GM18867 (cell line): ENCODE measurements around the gene NBPF9.
"Not testable (repeated sequence)": the region's sequence is repeated elsewhere in the genome, so short reads cannot be mapped to it uniquely, and the experiment has no call there.

ENCODE experiments used
- ATAC-seq: cut with Tn5 transposase; IDR thresholded peaks from one replicate; pipeline ENCODE4 v1.9.1; 2021; ENCODE audit warnings: mild to moderate bottlenecking, moderate library complexity; ENCODE audit not compliant: unreplicated experiment

The NBPF9 gene, protein sequence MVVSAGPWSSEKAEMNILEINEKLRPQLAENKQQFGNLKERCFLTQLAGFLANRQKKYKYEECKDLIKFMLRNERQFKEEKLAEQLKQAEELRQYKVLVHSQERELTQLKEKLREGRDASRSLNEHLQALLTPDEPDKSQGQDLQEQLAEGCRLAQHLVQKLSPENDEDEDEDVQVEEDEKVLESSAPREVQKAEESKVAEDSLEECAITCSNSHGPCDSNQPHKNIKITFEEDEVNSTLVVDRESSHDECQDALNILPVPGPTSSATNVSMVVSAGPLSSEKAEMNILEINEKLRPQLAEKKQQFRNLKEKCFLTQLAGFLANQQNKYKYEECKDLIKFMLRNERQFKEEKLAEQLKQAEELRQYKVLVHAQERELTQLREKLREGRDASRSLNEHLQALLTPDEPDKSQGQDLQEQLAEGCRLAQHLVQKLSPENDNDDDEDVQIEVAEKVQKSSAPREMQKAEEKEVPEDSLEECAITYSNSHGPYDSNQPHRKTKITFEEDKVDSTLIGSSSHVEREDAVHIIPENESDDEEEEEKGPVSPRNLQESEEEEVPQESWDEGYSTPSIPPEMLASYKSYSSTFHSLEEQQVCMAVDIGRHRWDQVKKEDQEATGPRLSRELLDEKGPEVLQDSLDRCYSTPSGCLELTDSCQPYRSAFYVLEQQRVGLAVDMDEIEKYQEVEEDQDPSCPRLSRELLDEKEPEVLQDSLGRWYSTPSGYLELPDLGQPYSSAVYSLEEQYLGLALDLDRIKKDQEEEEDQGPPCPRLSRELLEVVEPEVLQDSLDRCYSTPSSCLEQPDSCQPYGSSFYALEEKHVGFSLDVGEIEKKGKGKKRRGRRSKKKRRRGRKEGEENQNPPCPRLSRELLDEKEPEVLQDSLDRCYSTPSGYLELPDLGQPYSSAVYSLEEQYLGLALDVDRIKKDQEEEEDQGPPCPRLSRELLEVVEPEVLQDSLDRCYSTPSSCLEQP (N-terminal part only)

DNA sequence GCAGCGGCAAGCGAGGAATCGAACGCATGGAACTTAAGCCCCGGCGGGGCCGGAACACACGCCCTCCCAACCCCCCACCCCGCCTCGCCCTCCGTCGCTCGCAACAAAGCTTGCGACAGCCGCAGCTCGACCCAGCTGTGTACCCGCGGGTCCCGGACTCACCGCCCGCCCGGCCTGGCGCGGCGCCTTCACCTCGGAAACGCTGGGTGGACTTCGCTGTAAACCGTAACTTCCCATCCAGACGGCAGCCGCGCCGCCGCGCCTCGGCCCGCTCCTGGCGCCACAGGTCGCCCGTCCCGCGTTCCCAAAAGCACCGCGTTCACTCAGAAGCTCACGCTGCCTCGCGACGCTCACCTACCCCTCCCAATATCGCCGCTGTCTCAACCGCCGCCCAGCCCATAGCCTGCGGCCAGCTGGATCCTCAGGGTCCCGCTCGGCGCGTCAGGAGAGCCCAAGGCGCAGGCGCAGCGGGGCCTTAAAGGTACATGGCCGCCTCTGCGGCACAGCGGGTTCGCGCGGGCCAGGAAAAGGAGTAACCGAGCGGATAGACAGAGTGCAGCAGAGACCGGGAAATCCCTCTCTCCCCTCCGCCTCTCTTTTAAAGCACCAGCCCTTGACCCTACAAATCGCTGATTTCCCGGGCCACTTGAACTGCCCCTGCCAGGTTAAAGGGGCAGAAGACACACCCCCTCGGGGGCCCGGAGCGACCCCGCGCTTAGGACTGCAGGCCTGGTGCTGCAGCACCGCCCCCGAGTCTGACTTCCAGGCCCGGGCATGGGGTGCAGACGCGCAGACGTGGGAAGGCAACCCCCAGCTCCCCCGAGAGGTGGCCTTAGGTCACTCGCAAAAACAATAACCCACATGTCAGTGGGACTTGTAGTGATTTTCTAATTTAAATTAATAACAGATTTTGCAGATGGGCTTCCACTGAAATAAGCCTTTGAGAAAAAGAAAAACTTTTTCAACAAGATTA lies at the start of gene NBPF9:
TSS of gene NBPF9 (minus strand) at position 443 of the 973 bp plus-strand sequence. CDS start 21,412 bp downstream, outside the sequence.
- ATAC-seq = peak; percentile 99

DNA sequence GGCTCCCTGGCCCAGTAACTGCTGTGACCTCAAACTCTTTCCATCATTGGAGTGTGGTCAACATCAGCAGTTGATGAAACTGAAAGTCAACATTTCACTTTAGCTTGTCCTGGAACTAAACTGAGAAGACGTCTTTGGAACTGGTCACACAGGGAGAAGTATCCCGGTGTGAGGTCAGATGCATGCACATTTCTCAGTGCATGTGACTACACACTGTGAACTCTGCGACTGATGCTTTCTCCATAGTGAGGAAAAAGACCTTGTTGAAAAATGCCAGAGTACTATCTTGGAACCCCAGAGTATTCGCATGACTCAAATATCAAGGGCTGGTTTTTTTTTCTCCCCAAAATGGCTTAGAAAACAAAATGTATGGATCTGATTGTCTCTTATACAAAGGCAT lies 46.6 kb upstream of the NBPF9 start:
- ATAC-seq = not testable (repeated sequence)

DNA sequence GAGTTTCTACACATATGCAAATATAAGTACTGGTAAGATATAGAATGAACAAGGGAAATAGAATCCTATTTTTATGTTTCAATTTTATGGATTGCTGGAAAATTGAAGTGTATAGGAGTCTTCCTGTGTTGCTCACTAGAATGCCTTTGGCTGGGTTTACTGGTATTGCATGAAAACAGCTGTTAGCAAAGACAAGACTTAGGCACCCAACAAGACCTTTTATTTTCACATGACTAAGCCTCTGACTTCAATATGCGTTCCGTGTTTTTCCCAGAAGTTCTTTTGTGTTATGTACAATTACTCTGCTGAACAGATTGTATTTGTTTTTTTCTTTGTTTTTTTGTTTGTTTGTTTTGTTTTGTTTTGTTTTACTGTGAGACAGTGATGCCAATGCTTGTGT lies 34.2 kb upstream of the NBPF9 start:
- not testable (repeated sequence) for ATAC-seq

DNA sequence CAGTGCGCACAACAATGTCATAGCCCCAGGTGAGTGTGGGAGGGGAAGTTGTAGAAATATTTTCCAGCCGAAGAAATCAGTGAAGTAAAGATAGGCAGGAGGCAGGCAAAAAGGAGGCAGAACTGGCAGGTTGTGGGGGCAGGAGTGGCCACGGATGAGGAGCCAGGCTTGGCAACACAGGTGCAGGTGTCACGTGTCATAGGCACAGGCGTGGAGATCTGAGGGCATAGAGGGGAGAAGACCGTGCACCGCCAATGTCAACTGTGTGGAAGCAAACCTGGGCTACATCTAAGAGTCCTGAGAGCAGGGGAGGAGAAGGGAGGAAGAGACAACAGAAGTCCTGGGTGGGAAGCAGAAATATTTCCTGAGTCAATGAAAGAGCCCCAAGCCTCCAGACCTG lies 27.6 kb upstream of the NBPF9 start:
- ATAC-seq = not testable (repeated sequence)

DNA sequence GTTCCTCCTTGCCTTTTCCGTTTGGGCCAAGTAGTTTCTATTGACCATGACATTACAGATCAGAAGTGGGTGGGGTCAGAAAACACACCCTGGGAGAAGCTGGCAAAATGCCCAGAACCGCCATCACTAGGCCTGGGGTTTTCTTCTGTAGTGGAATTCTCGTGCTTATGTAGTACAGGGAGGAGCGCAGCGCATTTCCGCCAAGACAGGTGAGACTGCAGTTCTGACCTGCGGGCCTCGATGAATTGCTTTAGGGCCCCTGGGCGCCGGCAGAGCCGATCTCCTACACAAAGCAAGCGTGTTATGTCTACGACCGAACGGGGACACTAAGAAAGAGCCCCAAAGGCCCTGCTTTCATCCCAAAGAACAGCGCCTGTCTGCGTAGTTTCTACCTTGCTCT lies 25.9 kb upstream of the NBPF9 start:
- not testable (repeated sequence) for ATAC-seq

DNA sequence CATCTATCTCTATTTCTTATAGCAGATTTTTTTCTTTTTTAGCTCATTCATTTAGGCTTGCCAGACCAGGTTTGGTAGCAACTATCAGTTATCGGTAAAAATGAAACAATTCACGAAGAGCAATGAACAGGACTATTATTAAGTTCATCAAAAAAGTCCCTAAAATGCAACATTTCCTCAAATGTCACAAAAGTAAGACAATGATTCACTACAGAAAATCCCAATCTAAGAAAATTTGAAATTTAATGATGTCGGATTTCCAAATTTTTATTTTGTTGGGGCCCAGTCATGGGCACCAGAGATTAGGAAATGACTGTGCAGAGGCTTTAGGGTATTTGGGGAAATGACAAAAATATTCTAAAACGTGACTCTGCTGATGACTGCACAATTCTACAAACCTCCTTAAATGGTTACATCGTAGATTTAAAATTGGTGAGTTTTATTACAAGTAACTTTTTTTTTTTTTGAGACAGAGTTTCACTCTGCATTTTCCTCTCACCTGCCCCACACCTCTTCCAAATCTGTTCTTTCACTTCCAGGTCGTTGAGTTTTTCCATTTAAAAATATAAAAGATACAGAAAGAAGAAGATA lies 23.3 kb upstream of the NBPF9 start:
- not testable (repeated sequence) for ATAC-seq

DNA sequence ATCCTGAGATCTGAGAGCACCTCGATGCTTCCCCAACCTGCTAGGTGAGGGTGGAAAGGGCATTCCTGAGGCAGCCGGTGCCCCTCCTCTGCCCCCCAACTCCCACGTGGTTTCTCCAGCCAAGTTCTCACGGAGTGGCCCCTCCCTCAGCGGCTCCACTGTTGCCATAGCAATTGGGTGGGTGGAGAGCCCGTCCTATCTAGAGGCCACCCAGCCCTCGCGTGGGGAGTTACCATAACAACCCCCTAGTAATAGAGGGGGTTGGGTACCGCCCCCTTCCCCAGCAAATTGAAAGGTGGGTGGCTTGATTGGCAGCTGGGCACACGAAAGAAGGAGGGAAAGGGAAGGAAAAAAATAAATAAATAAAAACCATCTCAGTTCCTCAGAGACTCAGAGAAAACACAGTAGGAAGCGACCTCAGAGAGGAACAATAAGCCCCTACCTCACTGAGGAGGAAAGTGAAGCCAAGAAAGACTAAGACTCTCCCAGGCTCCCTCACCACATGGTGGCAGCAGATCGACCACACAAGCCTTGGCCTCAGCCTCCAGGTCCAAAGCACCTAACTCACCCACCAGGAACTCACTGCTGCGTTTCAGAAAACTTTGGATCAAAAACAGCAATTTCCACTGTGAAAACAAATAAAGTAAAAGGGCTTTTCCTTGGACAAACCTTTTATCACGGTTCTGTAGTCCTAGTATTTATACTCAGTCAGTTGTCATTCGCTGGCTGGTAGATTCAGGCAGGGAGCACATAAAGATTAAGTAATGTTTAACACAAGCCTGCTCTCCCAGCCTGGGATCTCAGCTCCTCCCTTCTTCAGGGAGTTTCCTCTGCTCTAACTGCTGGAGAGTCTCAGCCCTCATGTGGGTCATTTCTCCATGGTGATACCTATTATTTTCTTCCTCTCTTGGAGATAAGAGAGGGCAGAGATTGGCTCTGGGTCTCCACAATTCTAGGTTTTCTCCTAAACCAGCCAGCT lies 20.9 kb upstream of the NBPF9 start:
- ATAC-seq = not testable (repeated sequence)

DNA sequence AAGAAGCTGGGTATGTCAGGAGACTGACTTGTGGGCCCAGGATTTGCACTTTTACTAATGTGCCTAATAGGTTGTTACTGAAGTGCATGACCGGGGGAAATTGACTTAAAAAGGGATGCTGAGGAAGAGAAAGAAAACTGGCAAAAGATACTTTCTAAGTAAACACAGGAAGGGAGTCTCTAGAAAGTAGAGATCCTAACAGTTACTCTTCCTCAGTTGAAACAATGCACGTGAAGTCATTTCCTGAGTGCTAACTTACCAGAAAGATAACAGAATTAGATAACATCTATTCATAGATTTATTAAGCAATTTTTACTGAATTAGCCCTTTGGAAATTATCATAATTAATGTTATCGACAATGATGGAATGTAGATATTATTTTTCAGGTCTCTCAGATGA lies 9.5 kb upstream of the NBPF9 start:
- not testable (repeated sequence) for ATAC-seq

DNA sequence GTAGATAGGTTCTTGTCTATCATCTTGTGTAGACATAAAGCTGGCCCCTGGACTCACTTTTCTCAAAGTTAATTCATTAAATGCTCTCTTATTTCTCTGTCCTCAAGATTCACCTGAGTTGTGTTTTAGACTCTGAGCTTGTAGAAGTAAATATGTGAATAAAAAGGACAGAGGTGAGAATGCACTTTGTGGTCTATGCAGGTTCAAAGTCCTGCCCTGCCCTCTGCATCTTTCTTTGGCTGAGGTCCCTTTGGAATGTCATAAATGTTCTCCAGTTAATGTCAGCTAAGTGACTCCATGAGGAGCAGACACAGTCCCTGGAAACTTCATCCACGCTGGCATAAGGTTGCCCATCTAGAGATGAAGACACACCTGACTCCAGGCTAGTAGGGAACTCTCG lies 7.0 kb upstream of the NBPF9 start:
- ATAC-seq = not testable (repeated sequence)

DNA sequence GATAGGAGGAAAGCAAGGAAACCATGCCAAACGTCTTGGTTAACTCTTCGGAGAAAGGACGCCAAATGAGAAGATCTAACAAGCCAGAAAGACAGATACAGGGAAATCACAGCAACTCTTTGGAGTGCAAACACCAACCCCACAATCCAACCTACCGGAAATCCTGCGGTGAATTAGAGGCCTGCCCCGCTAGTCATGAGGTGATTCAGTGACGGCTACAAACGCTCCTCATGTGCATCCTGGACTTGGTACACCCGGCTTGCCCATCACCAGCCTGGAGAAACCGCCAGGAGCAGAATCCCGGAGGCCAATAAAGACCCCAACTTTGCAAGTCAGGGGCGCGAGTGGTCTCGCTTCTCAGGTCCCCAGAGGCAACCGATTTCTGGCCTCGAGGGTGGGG lies 777 bp downstream of the NBPF9 start:
- not testable (repeated sequence) for ATAC-seq

DNA sequence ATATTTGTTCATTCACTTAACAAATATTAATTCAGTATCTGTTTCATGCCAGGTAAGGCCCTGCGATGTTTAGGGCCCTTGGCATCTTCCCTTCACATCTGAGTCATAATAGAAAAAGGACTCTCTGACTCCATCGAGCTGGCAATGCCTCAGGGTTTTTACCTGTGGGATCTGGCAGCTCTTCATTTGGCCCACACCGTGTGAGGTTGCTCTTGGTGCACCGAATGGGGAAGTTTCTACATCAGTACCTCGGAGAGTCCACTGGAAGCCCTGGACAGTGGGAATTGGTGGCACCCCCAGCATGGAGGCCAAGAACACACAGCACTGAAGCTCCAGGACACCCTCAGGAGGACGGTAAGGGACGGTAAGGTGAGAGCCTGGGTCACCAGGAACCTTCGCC lies 5.1 kb downstream of the NBPF9 start:
- not testable (repeated sequence) for ATAC-seq

DNA sequence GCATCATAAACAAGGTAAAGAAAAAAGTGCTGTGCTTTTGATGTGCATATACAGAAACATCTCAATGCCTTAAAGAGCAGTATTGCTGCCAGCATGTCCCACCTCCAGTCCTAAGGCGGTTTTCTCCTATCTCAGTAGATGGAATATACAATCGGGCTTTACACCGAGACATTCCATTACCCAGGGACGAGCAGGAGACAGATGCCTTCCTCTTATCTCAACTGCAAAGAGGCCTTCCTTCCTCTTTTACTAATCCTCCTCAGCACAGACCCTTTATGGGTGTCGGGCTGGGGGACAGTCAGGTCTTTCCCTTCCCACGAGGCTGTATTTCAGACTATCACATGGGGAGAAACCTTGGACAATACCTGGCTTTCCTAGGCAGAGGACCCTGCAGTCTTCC lies 10.2 kb downstream of the NBPF9 start:
- not testable (repeated sequence) for ATAC-seq

DNA sequence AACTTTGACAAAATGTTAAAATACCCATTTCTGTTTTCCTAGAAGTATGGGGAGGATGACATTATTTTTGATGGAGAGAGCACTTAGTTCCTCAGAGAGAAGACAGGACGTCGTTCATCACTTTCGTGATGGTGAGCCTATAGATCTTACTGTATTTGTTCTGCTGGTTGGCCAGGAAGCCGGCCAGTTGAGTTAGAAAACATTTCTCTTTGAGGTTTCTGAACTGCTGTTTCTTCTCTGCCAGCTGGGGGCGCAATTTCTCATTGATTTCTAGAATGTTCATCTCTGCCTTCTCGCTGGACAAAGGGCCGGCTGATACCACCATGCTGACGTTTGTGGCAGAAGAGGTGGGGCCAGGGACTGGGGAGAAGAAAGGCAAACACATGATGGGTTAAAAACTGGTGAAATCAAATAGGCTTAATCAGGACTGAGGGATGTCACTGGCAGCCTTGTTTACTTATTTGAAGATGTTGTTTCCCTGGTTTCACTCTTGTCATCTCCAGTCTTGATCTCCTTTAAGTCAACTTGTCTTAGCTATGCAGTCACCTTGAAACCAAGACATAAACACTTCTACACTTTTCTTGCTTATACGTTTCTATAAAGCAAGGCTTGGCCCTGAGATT lies 27.7 kb downstream of the NBPF9 start:
- not testable (repeated sequence) for ATAC-seq

DNA sequence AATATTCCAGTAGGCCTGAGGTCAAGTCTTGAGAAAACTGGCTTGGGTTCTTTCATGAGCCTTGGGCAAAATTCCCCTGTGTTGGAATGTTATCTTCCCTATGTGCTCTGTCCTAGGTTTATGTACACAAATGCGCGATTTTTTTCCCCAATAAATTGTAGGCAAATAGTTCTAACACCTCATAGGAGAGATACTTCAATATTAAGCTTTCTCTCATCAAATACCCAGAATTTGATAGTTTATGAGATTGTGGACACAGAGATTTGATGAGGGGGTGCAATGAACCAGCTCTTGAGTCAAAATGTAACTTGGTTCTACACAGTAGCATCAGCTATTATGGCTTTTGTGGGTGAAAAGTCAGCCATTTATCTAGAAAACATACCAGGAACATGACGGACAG lies 38.7 kb downstream of the NBPF9 start:
- not testable (repeated sequence) for ATAC-seq

DNA sequence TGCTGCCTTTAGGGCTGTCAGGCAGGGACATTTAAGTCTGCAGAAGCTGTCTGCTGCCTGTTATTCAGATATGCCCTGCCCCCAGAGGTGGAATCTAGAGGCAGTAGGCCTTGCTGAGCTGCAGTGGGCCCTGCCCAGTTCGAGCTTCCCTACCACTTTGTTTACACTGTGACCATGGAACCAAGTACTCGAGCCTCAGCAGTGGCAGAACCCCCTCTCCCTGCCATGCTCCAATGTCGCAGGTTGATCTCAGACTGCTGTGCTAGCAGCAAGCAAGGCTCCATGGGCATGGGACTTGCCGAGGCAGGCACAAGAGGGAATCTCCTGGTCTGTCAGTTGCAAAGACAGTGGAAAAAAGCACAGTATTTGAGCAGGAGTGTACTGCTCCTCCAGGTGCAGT lies 60.3 kb downstream of the NBPF9 start:
- ATAC-seq = not testable (repeated sequence)

DNA sequence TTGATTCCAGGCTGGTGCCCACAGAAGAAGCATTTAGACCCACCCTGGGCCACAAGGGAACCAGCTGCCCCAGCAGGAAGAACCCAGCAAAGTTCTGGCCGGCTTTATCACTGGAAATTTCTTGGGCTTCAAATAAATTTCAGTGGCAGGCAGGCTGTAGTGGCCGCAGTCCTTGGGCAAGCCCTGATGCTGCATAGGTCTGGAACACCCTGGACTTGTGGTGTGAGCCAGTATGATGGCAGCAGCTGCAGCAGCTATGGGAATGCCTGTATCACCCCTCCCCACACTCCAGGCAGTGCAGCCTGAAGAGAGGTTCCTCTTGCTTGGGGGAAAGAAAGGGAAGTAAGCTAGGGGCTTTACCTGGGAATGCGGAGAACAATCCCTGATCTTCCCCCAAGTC lies 69.4 kb downstream of the NBPF9 start:
- ATAC-seq = not testable (repeated sequence)

DNA sequence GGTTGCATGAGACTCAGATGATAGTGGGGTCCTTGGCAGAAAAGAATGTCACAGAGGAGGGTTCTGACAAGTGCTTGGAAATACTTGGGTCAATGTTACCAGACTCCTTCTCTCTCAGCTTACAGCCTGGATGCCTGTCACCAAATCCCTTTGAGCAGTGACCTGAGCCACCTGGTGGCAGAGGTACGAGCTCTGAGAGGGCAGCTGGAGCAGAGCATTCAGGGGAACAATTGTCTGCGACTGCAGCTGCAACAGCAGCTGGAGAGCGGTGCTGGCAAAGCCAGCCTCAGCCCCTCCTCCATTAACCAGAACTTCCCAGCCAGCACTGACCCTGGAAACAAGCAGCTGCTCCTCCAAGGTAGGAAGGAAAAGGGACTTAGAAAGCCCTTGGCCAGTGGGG lies 79.0 kb downstream of the NBPF9 start:
- ATAC-seq = not testable (repeated sequence)

DNA sequence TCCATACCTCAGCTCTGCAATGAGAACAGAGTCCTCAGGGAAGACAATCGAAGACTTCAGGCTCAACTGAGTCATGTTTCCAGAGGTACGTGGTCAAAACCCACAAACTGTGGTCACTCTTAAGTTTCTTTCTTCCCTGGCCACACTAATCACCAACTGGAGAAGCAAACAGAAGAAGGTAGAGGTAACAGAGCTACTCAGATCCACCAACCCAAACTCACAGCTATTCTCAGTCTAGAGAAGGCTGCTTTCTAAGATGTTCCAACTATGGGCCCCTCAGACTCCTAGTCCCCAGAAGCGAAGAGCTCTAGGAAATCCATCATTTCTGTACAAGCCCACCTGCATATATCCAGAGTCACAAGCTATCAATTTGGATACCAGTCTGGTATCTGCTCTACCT lies 84.8 kb downstream of the NBPF9 start:
- ATAC-seq = not testable (repeated sequence)
